Activated gamma-delta T cell treated with anti-CD3 and anti-CD28 coated beads, Interleukin-2, amount 50 U/mL, for 16 hours (primary cell): ENCODE results near the gene TSEN54.

Experiments
- DNase-seq: peaks from one replicate; pipeline ENCODE4 v3.0.0-alpha.2; 2020; ENCODE audit warnings: low read depth

The TSEN54 gene

DNA sequence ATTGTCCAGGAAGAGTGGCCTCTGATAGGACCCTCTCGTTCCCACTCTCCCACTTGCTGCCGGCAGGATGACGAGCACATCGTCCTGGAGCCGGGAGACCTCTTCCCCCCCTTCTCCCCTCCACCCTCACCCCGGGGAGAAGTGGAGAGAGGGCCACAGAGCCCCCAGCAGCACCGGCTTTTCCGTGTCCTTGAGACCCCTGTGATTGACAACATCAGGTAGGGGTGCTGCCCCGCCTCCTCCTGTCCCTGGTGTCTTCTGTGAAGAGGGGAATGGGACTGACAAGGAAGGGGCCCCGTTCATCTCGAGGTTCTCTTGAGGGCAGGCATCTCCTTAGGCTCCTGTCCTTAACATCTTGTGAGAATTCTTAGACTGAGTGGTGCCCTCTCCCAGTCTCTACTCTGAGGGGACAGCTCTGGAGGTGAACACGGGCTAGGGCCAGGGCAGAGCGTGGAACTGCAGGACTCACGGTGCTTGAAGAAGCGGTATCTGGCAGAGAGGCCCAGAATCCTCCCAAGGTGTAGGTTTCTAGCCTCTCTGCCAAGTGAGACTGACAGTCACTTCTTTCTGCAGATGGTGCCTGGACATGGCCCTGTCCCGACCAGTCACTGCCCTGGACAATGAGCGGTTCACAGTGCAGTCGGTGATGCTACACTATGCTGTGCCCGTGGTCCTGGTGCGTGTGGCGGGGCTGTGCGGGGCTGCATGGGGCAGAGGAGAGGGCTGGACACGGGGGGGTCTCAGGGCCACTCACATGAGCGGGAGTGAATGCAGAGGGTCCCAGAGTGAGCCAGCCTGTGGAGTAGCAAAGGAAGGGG, 27.4 kb upstream of the TSEN54 start:
- DNase-seq, result no peak

- DNase-seq, result no peak
Measured at GRCh38 chr17:75489511-75489955, 26.8 kb upstream of the TSEN54 start.

GRCh38 chr17:75490173-75490743, 26.1 kb upstream of the TSEN54 start:
- DNase-seq, result no peak

GRCh38 chr17:75490953-75491649, 25.2 kb upstream of the TSEN54 start:
- DNase-seq, result no peak

DNA sequence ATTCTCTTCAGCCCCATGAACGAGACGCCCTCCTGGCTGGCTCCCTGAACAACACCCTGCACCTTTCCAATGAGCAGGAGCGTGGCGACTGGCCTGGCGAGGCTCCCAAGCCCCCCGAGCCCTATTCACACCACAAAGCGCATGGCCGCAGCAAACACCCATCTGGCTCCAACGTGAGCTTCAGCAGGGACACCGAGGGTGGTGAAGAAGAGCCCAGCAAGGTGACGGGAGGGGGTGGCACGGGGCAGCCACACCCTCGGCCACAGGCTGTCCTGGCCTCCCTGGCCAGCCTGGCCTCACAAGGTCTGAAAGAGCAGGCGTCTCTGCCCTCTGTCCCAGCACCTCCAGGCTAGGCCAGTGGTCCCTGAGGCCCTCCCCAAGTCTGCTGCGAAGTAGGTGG, 24.6 kb upstream of the TSEN54 start:
- DNase-seq, result no peak

DNA sequence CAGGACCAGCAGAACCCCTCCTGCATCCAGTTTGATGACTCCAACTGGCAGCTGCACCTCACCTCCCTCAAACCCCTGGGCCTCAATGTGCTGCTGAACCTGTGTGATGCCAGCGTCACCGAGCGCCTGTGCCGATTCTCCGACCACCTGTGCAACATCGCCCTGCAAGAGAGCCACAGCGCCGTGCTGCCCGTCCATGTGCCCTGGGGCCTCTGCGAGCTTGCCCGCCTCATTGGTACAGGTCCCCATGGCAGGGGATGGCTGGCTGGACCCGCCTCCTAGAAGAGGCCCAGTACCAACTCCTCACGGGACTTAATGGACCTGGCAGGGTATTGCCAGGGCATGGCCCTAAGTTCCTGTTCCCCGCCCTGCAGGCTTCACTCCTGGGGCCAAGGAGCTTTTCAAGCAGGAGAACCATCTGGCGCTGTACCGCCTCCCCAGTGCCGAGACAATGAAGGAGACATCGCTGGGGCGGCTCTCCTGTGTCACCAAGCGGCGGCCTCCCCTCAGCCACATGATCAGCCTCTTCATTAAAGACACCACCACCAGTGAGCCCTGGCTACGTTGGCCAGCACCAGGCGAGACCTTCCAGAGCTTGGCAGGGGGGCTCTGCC, 23.7 kb upstream of the TSEN54 start:
- DNase-seq, result no peak

DNA sequence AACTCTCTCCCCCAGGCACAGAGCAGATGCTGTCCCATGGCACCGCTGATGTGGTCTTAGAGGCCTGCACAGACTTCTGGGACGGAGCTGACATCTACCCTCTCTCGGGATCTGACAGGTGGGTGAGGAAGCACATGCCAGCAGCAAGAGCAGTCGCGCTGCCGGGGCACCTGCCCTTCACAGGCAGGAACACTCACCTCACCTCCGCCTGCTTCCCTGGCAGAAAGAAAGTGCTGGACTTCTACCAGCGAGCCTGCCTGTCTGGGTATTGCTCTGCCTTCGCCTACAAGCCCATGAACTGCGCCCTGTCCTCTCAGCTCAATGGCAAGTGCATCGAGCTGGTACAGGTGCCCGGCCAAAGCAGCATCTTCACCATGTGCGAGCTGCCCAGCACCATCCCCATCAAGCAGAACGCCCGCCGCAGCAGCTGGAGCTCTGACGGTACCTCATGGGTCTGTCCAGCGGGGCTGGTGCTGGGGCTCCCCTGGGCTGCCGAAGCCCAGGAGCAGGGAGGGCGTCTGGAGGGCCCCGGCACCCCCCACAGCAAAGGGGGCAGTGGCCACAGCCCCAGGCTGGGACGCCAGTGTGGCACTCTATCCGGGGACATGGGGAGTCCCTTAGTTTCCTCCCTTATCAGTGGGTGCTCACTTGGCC, 22.7 kb upstream of the TSEN54 start:
- DNase-seq, result no peak

DNA sequence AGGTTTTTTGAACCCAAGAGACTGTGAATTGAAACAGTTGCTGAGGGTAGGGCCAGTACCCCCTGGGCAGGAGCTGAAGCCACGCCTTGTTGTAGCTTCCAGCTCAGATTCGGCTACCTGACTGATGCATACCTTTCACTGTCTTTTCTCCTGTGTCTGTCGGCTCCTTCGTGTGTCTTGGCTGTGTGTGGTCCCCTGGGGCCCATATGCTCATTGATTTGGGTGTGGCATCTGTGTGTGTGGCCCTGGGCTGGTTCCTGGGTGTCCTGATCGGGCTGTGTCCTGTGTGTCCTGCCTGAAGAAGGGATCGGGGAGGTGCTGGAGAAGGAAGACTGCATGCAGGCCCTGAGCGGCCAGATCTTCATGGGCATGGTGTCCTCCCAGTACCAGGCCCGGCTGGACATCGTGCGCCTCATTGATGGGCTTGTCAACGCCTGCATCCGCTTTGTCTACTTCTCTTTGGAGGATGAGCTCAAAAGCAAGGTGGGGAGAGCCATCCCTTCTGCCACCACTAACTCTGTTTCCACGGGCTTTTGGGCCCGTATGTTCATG, 21.9 kb upstream of the TSEN54 start:
- no peak for DNase-seq

DNA sequence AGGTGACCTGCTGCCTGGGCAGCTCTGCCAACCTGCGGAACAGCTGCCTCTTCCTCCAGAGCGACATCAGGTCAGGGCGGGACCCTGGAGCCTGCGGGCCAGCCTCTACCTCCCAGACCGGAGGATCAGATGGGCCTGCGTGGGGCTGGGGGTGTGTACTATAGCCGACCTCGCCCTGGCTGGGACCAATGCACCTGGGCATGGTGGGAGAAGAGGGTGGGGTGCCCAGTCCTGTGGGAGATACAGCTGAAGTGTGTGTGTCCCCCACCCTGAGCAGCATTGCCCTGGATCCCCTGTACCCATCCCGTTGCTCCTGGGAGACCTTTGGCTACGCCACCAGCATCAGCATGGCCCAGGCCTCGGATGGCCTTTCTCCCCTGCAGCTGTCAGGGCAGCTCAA, 20.3 kb upstream of the TSEN54 start:
- DNase-seq, result no peak

GRCh38 chr17:75498039-75498725, 18.1 kb upstream of the TSEN54 start:
- no peak for DNase-seq

GRCh38 chr17:75498726-75499213, 17.6 kb upstream of the TSEN54 start:
- no peak for DNase-seq

DNA sequence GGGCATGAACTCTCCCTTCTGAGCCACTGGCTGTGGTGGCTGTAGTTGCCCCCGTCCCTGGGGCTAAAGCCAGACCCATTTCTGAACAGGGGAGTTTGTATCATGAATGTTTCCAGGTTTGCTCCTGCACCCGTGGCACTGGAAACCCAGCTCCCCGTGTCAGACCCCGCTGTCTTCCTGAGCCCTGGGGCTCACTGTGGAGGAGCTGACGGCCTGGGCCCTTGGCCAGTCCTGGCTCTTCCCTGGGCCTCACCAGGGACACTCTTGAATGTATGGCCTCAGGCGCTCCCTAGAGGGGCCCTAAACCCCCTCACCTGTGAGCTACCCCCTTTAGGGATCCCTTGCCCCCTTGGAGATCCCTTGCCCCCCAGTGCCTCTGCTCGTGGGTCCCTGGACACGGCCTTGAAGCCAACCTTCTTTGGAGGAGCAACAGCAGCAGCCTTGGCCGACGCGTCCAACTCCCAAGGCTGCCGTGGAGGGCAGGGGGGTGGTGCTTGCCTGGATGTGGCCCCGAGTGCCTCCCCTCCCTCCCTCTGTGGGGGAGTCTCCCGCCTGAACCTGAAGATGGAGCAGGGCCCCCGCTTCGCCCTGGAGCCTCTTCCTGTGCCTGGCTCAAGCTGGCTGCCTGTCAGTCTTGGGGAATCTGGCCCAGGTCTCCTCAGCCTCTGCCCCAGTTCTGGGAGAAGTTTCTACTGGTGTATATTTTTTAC, 16.9 kb upstream of the TSEN54 start:
- DNase-seq, result no peak

GRCh38 chr17:75500419-75501216, 15.7 kb upstream of the TSEN54 start:
- DNase-seq, result no peak

- DNase-seq, result no peak
Measured at GRCh38 chr17:75501378-75502071, 14.8 kb upstream of the TSEN54 start.

GRCh38 chr17:75502072-75502720, 14.1 kb upstream of the TSEN54 start:
- DNase-seq, result no peak

DNA sequence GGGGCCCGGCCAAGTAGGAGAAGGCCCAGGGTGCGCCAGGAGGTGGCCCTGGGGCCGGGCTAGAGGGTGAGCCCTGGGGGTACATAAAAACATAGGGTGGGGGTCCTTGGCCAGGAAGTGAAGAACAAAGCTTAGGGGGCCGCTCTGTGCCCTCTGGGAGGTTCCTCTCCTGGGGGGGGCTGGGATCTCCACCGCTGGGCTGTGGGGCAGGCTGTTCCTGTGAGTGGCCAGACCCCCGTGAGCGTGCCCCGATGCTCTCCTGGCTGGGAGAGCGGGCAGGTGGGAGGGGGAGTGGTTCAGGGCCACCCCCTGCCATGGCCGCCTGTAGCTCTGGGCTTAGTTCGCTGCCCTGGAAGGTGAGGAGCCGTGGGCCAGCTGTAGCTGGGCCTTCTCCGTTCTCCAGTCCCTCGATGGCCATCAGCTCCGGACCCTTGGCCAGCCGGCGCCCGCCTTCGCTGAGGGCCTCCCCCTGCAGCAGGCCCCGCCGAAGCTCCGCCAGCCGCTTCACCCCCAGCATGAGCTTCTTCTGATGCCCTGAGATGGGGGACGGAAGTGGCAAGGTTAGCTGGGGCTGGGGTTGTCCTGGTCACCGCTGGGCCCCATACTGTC, 13.5 kb upstream of the TSEN54 start:
- no peak for DNase-seq

- DNase-seq, result no peak
Measured at GRCh38 chr17:75503337-75503950, 12.9 kb upstream of the TSEN54 start.

GRCh38 chr17:75503976-75504346, 12.4 kb upstream of the TSEN54 start:
- no peak for DNase-seq
